LNCaP clone FGC (cell line): ENCODE results near the gene OAS3.

ENCODE experiments used
- DNase-seq: peaks from one replicate; pipeline ENCODE4 v3.0.0-alpha.2; 2011; ENCODE audit warnings: low read depth
- H3K4me3 ChIP-seq: 2 replicates; pipeline ENCODE4 v1.5.1; 2011; ENCODE audit warnings: mild to moderate bottlenecking, low read depth, low read length, control low read depth
- CTCF ChIP-seq: IDR thresholded peaks from 2 replicates; pipeline ENCODE4 v1.5.1; 2012; ENCODE audit warnings: mild to moderate bottlenecking; ENCODE audit not compliant: control insufficient read depth, insufficient read depth; ENCODE audit errors: extremely low read depth

Gene OAS3

GRCh38 chr12:112936927-112937326 is 1.3 kb upstream of the OAS3 start:
- no peak overlapping the region for H3K4me3 ChIP-seq
- no peak for TF ChIP-seq CTCF
- no peak for DNase-seq

GRCh38 chr12:112938751-112939150 is 477 bp downstream of the OAS3 start:
- TF ChIP-seq CTCF: no peak
- H3K4me3 ChIP-seq: peak overlapping the region; percentile 63
- no peak for DNase-seq

- no peak for DNase-seq
- H3K4me3 ChIP-seq: no peak overlapping the region
- TF ChIP-seq CTCF: no peak
Measured at GRCh38 chr12:112939761-112940381, 1.6 kb downstream of the OAS3 start.

- no peak for DNase-seq
- no peak overlapping the region for H3K4me3 ChIP-seq
- no peak for TF ChIP-seq CTCF
Measured at GRCh38 chr12:112941528-112942335, 3.5 kb downstream of the OAS3 start.

GRCh38 chr12:112942572-112942971 is 4.3 kb downstream of the OAS3 start:
- H3K4me3 ChIP-seq: no peak overlapping the region
- no peak for TF ChIP-seq CTCF
- no peak for DNase-seq

- no peak overlapping the region for H3K4me3 ChIP-seq
- DNase-seq: no peak
Measured at GRCh38 chr12:112944024-112944690, 5.9 kb downstream of the OAS3 start.

More at GRCh38 chr12:112944024-112944690, 5.9 kb downstream of the OAS3 start:
- TF ChIP-seq CTCF: no peak
